Inferior parietal cortex (tissue), 1 donor: ENCODE results near the gene ADARB2.

Source experiments
- DNase-seq: peaks from one replicate; pipeline ENCODE4 v3.0.0-alpha.2; 2016; ENCODE audit errors: extremely low spot score

Gene ADARB2

GRCh38 chr10:1663226-1663625 lies 74.1 kb downstream of the ADARB2 start:
- no peak for DNase-seq

GRCh38 chr10:1662438-1663025 lies 74.8 kb downstream of the ADARB2 start:
- no peak for DNase-seq

GRCh38 chr10:1661859-1662437 lies 75.4 kb downstream of the ADARB2 start:
- DNase-seq: no peak

- DNase-seq: no peak
Measured at GRCh38 chr10:1661416-1661815, 75.9 kb downstream of the ADARB2 start.

- DNase-seq: no peak
Measured at GRCh38 chr10:1660815-1661214, 76.5 kb downstream of the ADARB2 start.

- no peak for DNase-seq
Measured at GRCh38 chr10:1660386-1660785, 76.9 kb downstream of the ADARB2 start.

- no peak for DNase-seq
Measured at GRCh38 chr10:1659221-1659791, 78.0 kb downstream of the ADARB2 start.

- no peak for DNase-seq
Measured at GRCh38 chr10:1658658-1659057, 78.7 kb downstream of the ADARB2 start.

GRCh38 chr10:1657479-1657878 lies 79.8 kb downstream of the ADARB2 start:
- DNase-seq: no peak

- no peak for DNase-seq
Measured at GRCh38 chr10:1655367-1655766, 82.0 kb downstream of the ADARB2 start.

GRCh38 chr10:1654811-1655356 lies 82.4 kb downstream of the ADARB2 start:
- no peak for DNase-seq

GRCh38 chr10:1654247-1654646 lies 83.1 kb downstream of the ADARB2 start:
- DNase-seq: no peak

GRCh38 chr10:1653321-1653720 lies 84.0 kb downstream of the ADARB2 start:
- DNase-seq: no peak

- DNase-seq: no peak
Measured at GRCh38 chr10:1652151-1652550, 85.2 kb downstream of the ADARB2 start.

GRCh38 chr10:1651270-1651966 lies 85.9 kb downstream of the ADARB2 start:
- no peak for DNase-seq

GRCh38 chr10:1650542-1651269 lies 86.6 kb downstream of the ADARB2 start:
- DNase-seq: no peak

GRCh38 chr10:1648648-1649047 lies 88.7 kb downstream of the ADARB2 start:
- no peak for DNase-seq

GRCh38 chr10:1646332-1646731 lies 91.0 kb downstream of the ADARB2 start:
- no peak for DNase-seq

- DNase-seq: no peak
Measured at GRCh38 chr10:1645896-1646295, 91.4 kb downstream of the ADARB2 start.

GRCh38 chr10:1644191-1644711 lies 93.1 kb downstream of the ADARB2 start:
- DNase-seq: peak; percentile 16

GRCh38 chr10:1643908-1644179 lies 93.5 kb downstream of the ADARB2 start:
- no peak for DNase-seq
